Stimulated activated CD4-positive, alpha-beta T cell treated with anti-CD3 and anti-CD28 coated beads, TNF-alpha, amount 100 ng/mL, for 48 hours (primary cell): ENCODE measurements around the gene GABPB1.
"Not testable (repeated sequence)": the region's sequence is repeated elsewhere in the genome, so short reads cannot be mapped to it uniquely, and the experiment has no call there.

ENCODE experiments used
- DNase-seq, 3 donors: peaks; one replicate each; pipeline ENCODE4 v3.0.0-alpha.2; 2020; ENCODE audit warnings: low read depth in 3 of 3

GABPB1 gene

DNA sequence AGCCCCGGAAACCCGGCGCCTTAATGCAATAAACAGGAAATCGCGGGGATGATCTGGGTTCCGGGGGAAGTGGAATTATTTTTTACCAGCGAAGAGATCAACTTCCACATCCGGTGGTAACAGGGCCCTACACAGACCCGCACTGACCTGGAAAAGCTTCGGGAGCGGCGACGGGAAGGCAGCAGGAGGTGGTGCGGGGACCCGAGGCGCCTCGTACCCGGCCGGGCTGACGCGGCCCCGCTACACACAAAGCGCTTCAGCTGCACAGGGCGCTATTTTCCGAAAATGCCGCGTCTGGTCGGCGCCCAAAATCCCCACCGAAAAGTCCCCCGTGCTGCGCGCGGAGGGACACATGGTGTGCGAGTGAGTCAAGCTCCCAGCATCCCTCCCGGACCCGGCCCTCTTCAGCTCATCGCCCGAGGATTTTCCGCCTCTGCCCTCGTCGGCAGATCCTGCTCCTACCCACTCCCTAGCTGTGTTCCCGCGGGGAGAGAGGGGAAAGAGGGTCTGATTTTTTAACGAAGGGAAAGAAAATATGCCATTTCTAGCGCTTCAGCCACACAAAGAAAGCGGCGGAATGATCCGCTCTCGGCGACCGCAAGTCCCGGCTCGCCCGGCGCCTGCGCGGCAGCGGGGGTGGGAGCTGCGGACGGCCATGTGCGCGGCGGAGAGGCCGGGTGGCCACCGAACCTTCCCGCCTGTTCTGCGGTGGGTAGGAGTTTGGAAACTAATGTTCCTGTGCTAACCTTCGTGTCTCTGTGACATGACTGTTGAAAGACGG is at the start of gene GABPB1:
Gene GABPB1 (minus strand): TSS at position 361 of the 781 bp plus-strand sequence. CDS start 45,400 bp downstream, outside the sequence.
- peak; percentile 73 to 83 (median 81) for DNase-seq

DNA sequence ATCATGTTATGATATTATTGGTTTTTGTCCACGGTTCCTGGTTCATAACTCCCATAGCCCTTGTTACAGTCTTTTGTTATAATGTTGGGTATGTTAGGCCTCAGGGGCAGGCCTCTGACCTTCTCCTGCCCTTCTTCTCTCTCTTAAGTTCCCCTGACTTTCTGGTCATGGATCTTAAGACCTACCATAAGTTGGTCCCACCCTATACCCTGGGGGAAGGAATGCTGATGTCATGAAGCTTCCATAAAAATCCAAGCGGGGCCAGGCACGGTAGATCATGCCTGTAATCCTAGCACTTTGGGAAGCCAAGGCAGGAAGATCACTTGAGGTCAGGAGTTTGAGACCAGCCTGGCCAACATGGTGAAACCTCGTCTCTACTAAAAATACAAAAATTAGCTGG is 36.6 kb upstream of the GABPB1 start:
- not testable (repeated sequence) for DNase-seq

DNA sequence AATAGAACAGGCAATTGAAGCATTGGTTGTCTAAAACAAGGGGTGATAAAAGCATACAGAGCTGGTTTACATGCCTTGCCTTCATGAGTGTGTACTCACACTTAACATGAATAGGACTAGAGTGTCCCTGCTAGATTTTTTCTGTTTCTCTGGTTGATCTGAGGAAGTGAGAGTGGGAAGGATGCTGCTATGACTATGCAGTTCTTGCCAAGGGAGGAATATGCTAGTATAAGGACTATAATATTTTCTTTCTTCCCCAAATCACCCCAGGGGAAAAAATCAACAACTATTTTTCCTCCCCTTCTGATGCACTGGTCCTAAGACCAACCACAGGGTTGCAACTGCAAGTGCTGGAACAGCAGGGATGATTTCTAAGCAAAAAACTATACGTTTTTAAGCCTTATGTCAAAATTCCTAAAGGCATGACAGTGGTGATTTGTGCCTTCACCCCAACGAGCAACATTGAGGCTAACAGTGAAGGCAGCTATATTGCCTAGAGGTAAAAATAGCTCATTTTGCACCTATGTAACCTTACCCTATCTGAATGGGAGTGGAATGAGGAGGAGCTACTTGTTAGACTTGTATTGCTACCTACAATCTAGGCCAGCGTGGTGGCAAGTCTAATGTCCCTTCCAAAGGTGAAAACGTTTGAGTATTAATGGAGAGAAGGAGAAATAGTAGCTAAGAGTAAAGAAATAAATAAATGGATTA is 35.7 kb upstream of the GABPB1 start:
- no peak for DNase-seq

DNA sequence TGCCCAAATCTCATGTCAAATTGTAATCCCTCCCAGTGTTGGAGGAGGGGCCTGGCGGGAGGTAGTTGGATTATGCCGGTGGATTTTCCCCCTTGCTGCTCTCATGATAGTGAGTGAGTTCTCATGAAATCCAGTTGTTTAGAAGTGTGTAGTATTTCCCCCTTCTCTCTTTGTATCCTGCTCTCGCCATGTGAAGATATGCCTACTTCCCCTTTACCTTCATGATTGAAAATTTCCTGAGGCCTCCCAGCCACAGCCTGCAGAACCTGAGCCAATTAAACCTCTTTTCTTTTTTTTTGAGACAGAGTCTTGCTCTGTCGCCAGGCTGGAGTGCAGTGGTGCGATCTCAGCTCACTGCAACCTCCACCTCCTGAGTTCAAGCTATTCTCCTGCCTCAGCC is 27.4 kb upstream of the GABPB1 start:
- DNase-seq: not testable (repeated sequence)

DNA sequence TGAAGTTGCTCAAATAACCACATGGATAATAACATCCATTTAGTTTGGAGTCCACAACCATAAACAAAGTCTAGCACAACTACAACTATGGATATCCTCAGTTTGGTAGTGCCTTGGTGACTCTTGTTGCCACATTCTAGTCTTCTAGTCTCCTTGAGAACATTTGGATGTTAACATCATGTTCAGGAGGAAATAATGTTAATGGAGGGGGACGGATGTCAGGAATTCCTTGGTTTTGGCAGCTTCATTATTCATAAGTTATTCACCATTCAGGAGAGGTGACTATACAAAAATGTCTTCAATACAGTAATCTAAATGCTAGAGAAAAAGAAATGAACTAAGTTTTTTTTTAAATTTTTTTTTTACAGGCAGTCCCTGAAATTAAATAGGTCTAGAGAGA is 26.4 kb upstream of the GABPB1 start:
- DNase-seq: no peak

DNA sequence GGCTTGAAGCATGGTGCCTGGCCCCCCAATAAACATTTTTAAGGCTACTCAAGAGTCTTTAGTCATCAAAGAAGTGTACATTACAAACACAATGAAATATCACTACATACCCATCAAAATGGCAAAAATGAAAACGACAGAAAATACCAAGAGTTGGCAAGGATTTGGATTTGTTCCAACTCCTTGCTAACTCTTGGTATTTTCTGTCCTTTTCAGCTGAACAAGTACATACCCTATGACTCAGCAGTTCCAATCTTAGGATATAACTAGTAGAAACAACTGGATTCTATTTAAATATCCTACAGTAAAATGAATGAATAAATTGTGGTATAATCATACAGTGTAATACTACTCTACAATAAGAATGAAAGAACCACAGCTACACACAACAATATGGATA is 25.1 kb upstream of the GABPB1 start:
- DNase-seq: no peak

DNA sequence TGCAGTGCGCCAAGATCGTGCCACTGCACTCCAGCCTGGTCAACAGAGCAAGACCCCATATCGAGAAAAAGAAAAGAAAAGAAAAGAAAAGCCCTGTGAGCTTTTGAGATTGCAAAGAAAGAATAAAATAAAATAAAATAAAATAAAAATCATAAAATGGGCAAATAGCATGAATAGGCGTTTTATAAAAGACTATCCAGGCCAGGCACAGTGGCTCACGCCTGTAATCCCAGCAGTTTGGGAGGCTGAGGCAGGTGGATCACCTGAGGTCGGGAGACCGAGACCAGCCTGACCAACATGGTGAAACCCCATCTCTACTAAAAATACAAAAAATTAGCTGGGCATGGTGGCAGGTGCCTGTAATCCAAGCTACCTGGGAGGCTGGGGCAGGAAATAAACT is 24.4 kb upstream of the GABPB1 start:
- not testable (repeated sequence) for DNase-seq

DNA sequence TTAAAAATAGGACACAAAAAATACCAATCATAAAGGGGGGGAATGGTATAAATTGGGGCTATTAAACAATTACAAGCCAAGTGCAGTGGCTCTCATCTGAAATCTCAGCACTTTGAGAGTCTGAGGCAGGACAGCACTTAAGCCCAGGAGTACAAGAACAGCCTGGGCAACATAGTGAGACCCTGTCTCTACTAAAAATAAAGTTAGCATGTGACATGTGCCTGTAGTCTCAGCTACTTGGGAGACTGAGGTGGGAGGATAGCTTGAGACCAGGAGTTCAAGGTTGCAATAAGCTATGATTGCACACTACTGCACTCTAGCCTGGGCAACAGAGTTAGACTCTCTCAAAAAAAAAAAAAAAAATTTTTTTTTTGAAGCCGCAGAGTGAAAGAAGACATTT is 23.8 kb upstream of the GABPB1 start:
- DNase-seq: no peak

DNA sequence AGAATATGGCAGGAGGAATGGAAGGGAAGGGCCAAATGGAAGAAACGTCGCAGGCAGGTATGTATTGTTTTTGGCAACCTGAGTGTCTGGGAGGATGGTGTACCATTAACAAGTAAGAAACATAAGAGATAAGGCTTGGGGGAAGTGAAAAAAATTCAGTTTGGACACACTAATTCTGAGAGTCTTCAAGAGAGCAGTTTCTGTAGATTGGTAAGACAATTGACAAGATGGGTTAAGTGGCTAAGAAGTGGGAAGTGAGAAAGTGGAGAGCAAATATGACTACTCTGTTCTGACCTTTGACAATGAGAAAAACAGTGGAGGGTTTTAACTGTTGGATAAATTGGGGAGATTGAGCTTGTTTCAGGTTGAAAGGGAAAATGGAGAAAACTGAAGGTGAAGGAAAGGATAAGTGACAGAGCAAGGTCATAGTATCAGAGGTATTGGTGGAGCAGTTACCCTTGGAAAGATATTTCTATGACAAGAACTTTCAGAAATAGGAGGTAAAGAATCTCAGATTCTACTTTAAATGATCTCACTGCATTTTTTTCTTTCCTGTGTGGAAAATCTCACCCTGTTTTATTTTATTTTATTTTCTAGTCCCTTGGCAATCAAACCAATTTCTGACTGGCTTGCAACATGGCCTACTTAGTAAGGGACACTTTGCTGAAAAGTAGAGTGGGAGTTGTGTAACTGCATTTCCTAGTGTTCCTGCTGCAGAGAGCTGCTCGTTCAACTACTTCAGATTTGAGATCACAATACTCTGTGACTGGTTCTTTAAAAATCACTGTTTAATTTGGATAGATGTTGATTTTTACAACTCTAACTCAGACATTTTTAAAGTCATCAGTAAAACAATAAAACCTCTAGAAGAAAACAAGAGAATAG is 23.1 kb upstream of the GABPB1 start:
- DNase-seq: no peak

DNA sequence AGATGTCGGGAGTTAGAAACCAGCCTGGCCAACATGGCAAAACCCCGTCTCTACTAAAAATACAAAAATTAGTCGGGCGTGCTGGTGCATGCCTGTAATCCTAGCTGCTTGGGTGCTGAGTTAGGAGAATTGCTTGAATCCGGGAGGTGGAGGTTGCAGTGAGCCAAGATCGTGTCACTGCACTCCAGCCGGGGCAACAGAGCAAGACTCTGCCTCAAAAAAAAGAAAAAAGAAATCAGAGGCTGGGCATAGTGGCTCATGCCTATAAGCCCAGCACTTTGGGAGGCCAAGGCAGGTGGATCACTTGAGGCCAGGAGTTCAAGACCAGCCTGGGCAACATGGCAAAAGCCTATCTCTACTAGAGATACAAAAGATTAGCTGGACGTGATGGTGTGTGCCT is 14.6 kb upstream of the GABPB1 start:
- DNase-seq: not testable (repeated sequence)

DNA sequence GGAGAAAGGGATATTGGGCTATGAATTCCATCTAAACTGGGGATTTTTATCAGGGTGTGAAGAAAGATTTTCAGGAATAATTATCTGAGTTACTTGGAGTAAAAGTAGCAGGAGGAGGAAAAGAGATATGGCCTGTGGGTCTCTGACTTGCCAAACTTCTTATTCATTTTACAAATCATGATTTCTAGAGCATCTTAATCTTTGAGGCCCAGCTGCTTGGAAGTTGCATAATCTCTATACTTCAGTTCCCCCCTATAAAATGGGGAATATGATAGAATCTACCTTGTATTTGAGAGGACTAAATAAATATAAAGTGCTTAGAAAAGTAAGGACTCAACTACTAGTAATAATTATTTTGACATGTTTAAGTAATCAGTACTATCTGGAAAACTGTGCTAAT is 11.0 kb upstream of the GABPB1 start:
- DNase-seq: no peak

DNA sequence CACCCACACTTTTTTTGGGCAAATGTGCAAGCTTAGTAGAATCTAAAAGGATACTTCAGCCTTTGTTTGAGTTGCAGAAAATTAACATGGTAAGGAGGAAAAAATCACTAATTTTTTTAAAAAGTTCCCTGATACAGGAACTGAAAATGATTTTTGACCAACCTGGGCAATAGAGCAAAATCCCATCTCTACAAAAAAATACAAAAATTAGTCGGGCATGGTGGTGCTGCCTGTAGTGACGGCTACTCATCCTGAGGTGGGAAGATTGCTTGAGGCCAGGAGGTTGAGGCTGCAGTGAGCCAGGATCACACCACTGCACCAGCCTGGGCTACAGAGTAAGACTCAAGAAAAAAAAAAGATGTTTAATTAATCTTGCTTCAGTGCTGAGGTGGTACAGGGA is 10.6 kb upstream of the GABPB1 start:
- DNase-seq: no peak

DNA sequence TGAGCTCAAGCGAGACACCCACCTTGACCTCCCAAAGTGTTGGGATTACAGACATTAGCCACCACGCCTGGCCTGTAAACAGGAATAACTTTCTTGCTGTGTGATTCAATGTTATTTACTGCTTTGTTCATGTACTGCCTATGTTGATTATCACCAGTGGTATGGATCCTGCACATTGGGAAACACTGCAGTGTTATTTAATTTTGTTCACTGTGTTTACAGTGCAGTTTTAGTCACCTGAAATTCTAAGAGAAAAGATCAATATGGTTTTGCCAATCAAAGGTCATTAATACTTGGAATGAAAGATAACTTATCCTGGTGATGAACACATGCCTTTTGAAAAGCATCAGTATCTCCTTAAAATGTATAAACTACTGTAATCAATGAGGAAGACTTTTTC is 8.6 kb upstream of the GABPB1 start:
- DNase-seq: no peak

DNA sequence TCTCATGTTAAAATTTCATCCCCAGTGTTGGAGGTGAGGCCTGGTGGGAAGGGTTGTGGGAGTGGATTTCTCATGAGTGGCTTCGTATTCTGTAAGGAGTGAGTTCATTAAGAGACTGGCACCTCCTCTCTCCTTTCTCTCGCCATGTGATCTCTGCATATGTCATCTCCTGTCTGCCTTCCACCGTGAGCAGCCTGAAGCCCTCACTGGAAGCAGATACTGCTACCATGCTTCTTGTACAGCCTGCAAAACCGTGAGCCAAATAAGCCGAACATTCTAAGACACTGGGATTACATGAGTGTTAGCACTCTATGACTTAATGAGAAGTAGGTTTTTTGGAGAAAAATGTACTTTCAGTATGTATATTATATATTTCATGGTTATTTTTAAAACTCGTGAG is 6.8 kb upstream of the GABPB1 start:
- no peak for DNase-seq

DNA sequence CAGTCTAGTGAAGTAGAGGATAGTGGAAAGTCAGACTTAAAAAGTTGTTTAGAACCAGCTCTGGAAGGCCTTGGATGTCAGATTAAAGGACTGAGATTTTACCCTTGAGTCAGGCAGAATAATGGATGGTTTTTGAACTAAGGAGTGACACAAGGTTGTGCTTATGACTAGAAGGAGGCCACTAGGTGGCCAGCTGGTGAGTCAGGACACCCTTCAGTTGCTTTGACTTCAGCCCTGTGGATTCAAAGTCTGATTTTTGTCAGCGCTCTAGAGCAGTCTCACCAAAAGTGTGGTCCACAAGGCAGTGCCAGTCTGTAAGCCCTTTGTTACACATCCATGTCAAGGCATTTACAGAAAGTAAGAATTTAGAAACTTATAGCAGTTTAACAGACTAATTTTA is 3.8 kb upstream of the GABPB1 start:
- peak in 1 of 3 donors; percentile 19 for DNase-seq

DNA sequence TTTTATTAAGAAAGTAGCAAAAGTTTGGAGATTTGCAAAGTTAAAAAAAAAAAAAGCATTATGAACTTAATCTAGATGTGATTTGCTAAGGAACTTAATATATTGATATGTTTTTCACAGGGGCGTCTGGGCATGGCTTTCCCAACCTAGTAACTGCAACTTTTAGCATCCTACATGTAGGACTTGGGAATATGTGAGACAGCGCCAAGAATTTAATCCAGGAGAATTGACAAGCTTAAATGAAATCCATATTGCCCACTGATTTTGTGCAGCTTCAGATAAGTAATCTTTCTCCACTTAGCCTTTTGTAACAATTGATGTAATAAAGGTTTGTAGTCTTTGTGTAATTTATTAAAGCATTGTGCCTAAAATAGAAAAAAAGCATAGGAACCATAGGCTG is 982 bp upstream of the GABPB1 start:
- no peak for DNase-seq

DNA sequence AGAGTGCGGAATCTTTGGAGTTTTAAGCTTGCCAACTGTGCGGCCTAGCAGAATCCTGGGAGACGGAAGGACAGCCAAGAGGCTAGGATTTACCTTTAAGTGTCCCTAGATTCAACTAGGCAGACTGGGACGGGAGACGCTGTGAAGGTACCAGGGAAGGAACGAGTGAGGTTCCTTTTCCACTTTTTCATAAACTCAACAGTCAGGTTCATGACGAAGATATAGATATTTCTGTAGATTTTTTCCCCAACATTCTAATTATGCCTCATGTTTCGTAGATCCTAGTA is 564 bp upstream of the GABPB1 start:
- DNase-seq: no peak

DNA sequence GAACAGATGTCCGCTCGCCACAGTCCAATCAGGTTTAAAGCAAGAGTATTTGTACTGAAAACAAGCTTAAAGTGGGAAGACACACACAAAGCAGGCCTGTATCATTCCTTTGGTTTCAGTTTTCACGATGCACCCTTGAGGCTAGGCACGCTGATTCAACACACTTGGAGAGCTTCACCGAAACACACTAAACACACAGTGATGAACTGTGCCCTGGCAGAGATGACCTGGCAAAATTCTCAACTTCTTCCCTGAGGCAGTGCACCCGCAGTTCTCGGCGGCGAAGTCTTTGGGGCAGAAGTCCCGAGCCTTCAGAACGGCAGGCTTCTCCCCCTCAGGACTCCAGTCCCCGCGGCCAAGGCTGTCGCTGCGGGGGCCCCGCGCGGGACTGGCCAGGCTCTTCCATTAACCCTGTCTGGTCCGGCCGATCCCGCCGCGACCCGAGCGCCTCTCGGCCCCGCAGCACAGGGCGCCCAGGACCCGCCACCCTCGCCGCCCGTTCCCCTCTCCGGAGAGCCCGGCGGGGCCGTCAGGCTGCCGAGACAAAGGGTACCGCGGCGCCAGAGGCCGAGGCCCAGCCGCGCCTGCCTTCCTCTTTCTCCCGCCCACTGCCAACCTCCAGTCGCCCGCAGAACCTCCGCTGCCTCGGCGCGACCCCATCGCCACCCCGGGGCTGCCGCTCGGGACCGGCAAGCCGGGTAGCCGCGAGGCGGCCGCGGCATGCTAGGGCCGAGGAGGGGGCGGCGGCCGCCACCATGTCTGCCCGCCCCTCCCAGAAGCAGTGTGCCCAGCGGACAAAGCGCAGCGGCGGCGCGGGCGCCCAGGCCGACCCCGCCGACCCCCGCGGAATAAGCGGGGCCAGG is 792 bp downstream of the GABPB1 start:
- DNase-seq: peak; percentile 42 to 58 (median 46)

DNA sequence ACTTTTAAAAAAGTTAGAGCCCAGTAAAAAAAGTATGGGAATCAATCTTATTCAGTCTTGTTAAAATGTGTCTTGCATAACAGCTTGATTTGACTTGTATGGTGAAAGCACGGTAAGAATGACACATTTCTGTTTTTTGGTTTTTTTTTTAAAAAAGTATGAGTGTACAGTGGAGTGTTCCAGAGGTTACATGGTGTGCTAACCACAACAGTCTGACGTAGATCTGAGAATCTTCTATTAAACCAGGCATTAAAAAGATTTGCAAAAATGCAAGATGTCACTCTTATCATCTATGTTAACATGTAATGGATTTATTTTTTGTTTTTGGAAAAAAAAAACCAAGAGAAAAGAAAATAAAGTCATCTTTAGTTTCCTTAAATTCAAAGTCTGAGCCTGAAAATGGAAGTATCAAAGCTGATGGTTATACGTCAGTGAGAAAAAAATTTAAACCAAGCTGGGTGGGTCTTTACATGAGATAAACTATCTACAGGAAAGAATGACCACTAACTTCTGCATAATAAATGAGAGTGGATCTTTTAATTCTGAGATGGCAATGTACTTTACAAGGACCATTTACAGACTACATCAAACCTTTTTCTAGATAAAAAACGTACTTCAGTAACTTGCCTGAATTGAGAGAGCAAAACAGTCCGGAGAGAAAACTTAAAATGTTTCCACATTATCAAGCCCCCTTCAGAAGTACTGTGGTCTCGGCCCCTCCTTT is 1.6 kb downstream of the GABPB1 start:
- DNase-seq: no peak

DNA sequence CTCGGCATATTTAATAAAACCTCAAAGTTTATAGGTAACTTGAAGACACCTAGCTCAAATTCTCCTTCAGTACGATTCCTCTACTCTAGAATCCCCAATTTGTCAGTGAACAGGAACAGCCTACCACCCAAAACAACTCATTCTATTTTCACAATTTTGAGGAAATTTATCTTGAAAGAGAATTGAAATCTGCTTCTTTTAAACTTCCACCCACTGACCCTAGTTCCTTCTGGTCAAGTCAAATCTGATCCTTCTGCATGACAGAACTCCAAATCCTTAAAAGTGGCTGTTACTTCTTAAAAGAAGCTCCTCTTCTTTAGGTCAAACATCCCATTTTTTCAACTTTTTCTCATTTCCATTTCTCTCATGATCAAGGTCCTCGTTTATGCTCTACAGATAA is 4.4 kb downstream of the GABPB1 start:
- no peak for DNase-seq

DNA sequence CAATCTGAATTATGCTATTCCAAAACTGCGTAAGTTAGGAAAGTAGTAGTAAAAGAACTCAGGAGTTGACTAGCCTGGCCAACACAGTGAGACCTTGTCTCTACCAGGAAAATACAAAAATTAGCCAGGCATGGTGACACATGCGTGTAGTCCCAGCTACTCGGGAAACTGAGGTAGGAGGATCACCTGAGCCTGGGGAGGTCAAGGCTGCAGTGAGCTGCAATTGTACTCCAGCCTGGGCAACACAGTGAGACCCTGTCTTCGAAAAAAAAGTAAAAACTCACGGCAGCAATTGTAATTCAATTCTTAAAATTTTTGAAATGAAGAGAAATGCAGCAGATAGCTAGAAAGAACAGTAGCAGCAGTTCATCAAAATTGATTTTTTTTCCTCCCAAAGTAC is 9.7 kb downstream of the GABPB1 start:
- no peak for DNase-seq
